K562 (cell line): ENCODE data around the gene VENTX. TPM values are rescaled to one million over a fixed set of nuclear protein-coding genes. Genes with fewer than 3 reads are reported as not detected.
"Not testable (repeated sequence)": the region's sequence is repeated elsewhere in the genome, so short reads cannot be mapped to it uniquely, and the experiment has no call there.

Experiments
- ATAC-seq: fragments of 200-7000 bp; cut with Tn5 transposase; 3 replicates; pipeline ENCODE4 v1.9.1; 2020; ENCODE audit warnings: moderate library complexity
- BruUV-seq: library from RNA; stranded (reverse); fragments of 400-500 nt; replicated peaks from 2 replicates; lab custom pipeline; 2021; lab: Mats Ljungman, UMichigan
- CTCF ChIA-PET: fragments of 300-600 bp; formaldehyde crosslinking; extraction: SDS; loops from one replicate; lab custom pipeline; 2021; ENCODE audit warnings: low intra/inter-chr PET ratio; lab: Yijun Ruan, JAX
- POLR2A ChIA-PET: fragments of 300-600, 350-650 bp; sonication (Branson Sonifier 250); formaldehyde crosslinking; extraction: SDS; loops from one replicate; lab custom pipeline; 2021; ENCODE audit warnings: antibody characterized with exemption, inconsistent platforms; lab: Yijun Ruan, JAX
- DNase-seq, 4 experiments: peaks; one replicate each; pipeline versions ENCODE4 v3.0.0 to v3.0.0-alpha.2; 2011 to 2018; ENCODE audit warnings: low spot score in 3 of 4, mixed read lengths in 3 of 4; ENCODE audit errors: extremely low read depth in 1 of 4
- FAIRE-seq: peaks from 2 replicates; lab custom pipeline; 2011; peaks lifted over from hg19 to GRCh38; lab: Jason Lieb, UNC
- H2AFZ ChIP-seq: 2 replicates; pipeline ENCODE4 v1.6.0; 2011; ENCODE audit warnings: low read depth, low read length, control low read depth, inconsistent platforms
- H3K27ac ChIP-seq: fragments of 200-600 bp; 3 replicates; pipeline ENCODE4 v1.8.0; 2011; ENCODE audit warnings: low read depth, mild to moderate bottlenecking, control low read depth, inconsistent platforms, low read length, moderate library complexity, mixed read lengths; ENCODE audit errors: extremely low read depth
- H3K27me3 ChIP-seq, 2 experiments: fragments of 300-600 bp in 1 of 2; 2 replicates in 1 of 2; 3 replicates in 1 of 2; pipeline versions ENCODE4 v1.6.0 to v1.8.0; 2011; ENCODE audit warnings: inconsistent platforms in 2 of 2, low read length in 2 of 2, mild to moderate bottlenecking in 1 of 2, mixed read lengths in 1 of 2, moderate library complexity in 1 of 2; ENCODE audit not compliant: control insufficient read depth in 2 of 2, insufficient read depth in 2 of 2
- H3K36me3 ChIP-seq: fragments of 300-600 bp; 3 replicates; pipeline ENCODE4 v1.8.0; 2011; ENCODE audit warnings: mild to moderate bottlenecking, low read length, inconsistent platforms; ENCODE audit not compliant: control insufficient read depth, insufficient read depth
- H3K4me1 ChIP-seq, 2 experiments: fragments of 200-600 bp in 1 of 2; replicated peaks in 1 of 2; 2 replicates in 1 of 2; 3 replicates in 1 of 2; pipeline versions ENCODE4 v1.5.1 to v1.8.0; 2011; ENCODE audit warnings: inconsistent platforms in 2 of 2, low read length in 2 of 2, mild to moderate bottlenecking in 1 of 2, mixed read lengths in 1 of 2, moderate library complexity in 1 of 2; ENCODE audit not compliant: control insufficient read depth in 2 of 2, insufficient read depth in 2 of 2
- H3K4me2 ChIP-seq: 2 replicates; pipeline ENCODE4 v1.6.1; 2011; ENCODE audit warnings: low read length, control low read depth, inconsistent platforms, mixed read lengths; ENCODE audit not compliant: insufficient read depth
- H3K4me3 ChIP-seq: fragments of 200-600 bp; sonication (generic), shearing (Covaris generic); 2 replicates; pipeline ENCODE4 v1.5.1; 2016; ENCODE audit warnings: control low read depth, inconsistent platforms
- H3K79me2 ChIP-seq: fragments of 200-600 bp; 3 replicates; pipeline ENCODE4 v1.8.0; 2011; ENCODE audit warnings: low read length, inconsistent platforms; ENCODE audit not compliant: control insufficient read depth, insufficient read depth
- H3K9ac ChIP-seq, 2 experiments: 2 replicates each; pipeline versions ENCODE4 v1.6.0 to v1.6.1; 2011; ENCODE audit warnings: low read depth in 2 of 2, low read length in 2 of 2, control low read depth in 1 of 2, inconsistent platforms in 1 of 2, mild to moderate bottlenecking in 1 of 2, mixed read lengths in 1 of 2; ENCODE audit not compliant: insufficient read depth in 1 of 2
- H3K9me1 ChIP-seq: one replicate; pipeline ENCODE4 v1.6.0; 2011; ENCODE audit warnings: inconsistent platforms, mild to moderate bottlenecking, low read length, moderate library complexity; ENCODE audit not compliant: control insufficient read depth, insufficient read depth
- H3K9me3 ChIP-seq: replicated peaks from 2 replicates; pipeline ENCODE4 v1.5.1; 2011; ENCODE audit warnings: low read depth, low read length, inconsistent platforms; ENCODE audit not compliant: control insufficient read depth, insufficient read depth
- H4K20me1 ChIP-seq: replicated peaks from 2 replicates; pipeline ENCODE4 v1.6.1; 2011; ENCODE audit warnings: low read length, inconsistent platforms, mixed read lengths; ENCODE audit not compliant: control insufficient read depth, insufficient read depth
- CEBPB ChIP-seq: fragments of 450-650 bp; IDR thresholded peaks from 2 replicates; pipeline ENCODE4 v1.6.1; 2016; ENCODE audit warnings: missing genetic modification characterization, missing compliant biosample characterization
- E2F3 ChIP-seq: fragments of 250-450 bp; sonication (Bioruptor Pico); IDR thresholded peaks from 2 replicates; pipeline ENCODE4 v1.4.0; 2020; ENCODE audit warnings: mild to moderate bottlenecking
- FIP1L1 ChIP-seq: fragments of 200-400 bp; formaldehyde crosslinking; IDR thresholded peaks from 2 replicates; pipeline ENCODE4 v1.6.1; 2018; ENCODE audit warnings: mild to moderate bottlenecking, low read depth, low read length; ENCODE audit not compliant: poor library complexity, severe bottlenecking
- KLF6 ChIP-seq: fragments of 250-450 bp; sonication (Bioruptor Pico); IDR thresholded peaks from 2 replicates; pipeline ENCODE4 v1.4.0; 2020; ENCODE audit warnings: mild to moderate bottlenecking, moderate library complexity, borderline replicate concordance
- PHF21A ChIP-seq: fragments of 450-650 bp; IDR thresholded peaks from 2 replicates; pipeline ENCODE4 v1.6.1; 2017; ENCODE audit warnings: low read depth, borderline replicate concordance
- POU5F1 ChIP-seq: fragments of 150-350 bp; IDR thresholded peaks from 2 replicates; pipeline ENCODE4 v1.6.1; 2014; ENCODE audit warnings: borderline replicate concordance, low read length, low read depth, mild to moderate bottlenecking; ENCODE audit not compliant: partially characterized antibody
- THRAP3 ChIP-seq: fragments of 450-650 bp; IDR thresholded peaks from 2 replicates; pipeline ENCODE4 v1.6.1; 2016; ENCODE audit warnings: mild to moderate bottlenecking, inconsistent platforms, borderline replicate concordance
- ZNF766 ChIP-seq: fragments of 200-800 bp; sonication (Bioruptor generic); conservative IDR thresholded peaks from 2 replicates; pipeline ENCODE4 v1.6.1; 2016; ENCODE audit warnings: missing genetic modification characterization, missing compliant biosample characterization
- WGBS: fragments of 100-300 bp; shearing (Covaris generic); methylation state at CpG from one replicate; pipeline ENCODE4 v1.1.6; 2016; ENCODE audit warnings: low coverage, mixed read lengths; ENCODE audit not compliant: insufficient coverage; ENCODE audit errors: missing lambda C conversion rate; 5-methylcytosine and 5-hydroxymethylcytosine counted together
- in situ Hi-C: fragments of 300-500 bp; cut with MboI; formaldehyde crosslinking; loops from 4 replicates; pipeline ENCODE4 v1.15.0; 2018; ENCODE audit warnings: inconsistent platforms, mixed read lengths
- intact Hi-C: fragments of 100-400 bp; cut with micrococcal nuclease; formaldehyde crosslinking; loops from 2 replicates; pipeline ENCODE4 v1.14.2; 2022
- polyA plus RNA-seq, 8 experiments: library from polyadenylated mRNA; depleted of rRNA in 4 of 8; stranded (reverse) in 5 of 8; unstranded in 3 of 8; fragments of >200 nt; fragmentation: Nextera tagmentation in 2 of 8; fragmentation: Illumina TruSeq in 1 of 8; extraction: Ambion mirVana in 2 of 8; extraction: Trizol in 1 of 8; gene quantifications; 2 replicates each; pipeline versions ENCODE4 v1.2.1 to v1.2.3, GENCODE V29; 2011 to 2014; ENCODE audit warnings: inconsistent platforms in 1 of 8, missing spikeins in 1 of 8
- total RNA-seq, 7 experiments: library from RNA; depleted of rRNA in 6 of 7; stranded (reverse); fragments of >200 nt in 6 of 7; fragmentation: Illumina TruSeq in 2 of 7; extraction: Trizol in 2 of 7; gene quantifications; 2 replicates each; pipeline versions ENCODE4 v1.2.1 to v1.2.3, GENCODE V29; 2011 to 2021; ENCODE audit warnings: low replicate concordance in 1 of 7
- TF ChIP-seq, protein P1 (sequence below): fragments of 250-450 bp; sonication (Bioruptor Pico); IDR thresholded peaks from 2 replicates; pipeline ENCODE4 v1.9.0; 2021; ENCODE audit warnings: mild to moderate bottlenecking

VENTX gene
- total and polyA plus RNA-seq, 9 of the 15 experiments (the other 6 are each of a cell fraction or from before 2014, with no cell fraction given), result 0.07 to 0.70 (median 0.20) TPM; not detected in 1

DNA sequence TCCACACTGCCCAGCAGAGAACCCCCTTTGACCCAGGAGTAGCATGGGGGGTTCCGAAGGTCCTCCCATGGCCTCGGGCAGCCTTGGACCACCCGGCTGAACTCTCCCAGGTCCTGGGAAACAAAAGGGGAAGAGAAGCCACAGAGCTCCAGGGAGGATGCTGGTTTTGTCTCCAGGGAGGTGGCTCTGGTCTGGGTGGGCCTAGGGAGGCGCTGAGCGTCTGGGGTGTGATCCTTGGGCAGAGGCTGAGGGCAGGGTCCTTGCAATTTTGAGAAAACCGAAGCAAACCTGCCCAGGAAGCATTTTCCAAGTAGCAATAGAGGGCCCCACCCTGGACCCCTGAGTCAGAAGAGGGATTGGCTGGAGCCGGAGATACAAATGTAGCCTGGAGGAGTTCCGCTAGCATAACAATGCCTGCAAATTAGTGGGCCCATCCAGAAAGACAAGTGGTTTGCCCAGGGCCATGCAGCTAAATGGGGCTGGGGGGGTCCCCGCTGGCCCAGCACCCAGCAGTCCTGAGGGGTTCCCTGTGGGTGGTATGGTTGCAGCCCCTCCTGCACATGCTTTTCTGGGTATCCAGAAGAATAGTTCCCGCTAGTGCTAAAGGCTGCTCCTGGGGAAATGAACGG lies 5.6 kb upstream of the VENTX start:
- Histone ChIP-seq H3K9ac (no peak overlapping the region), H3K4me2 (no peak overlapping the region), H3K27ac (no peak overlapping the region), H3K27me3 (no peaks in the 10 kb centered on the region), H3K4me1 (peaks cover 0 to 34% of the 10 kb centered on the region in 2 experiments; a peak in 2 of 5 replicates), H3K4me3 (no peak overlapping the region), H3K36me3 (no peaks in the 10 kb centered on the region), H2AFZ (no peak overlapping the region), H3K9me3 (no peaks in the 10 kb centered on the region), H3K79me2 (no peaks in the 10 kb centered on the region), H4K20me1 (no peaks in the 10 kb centered on the region), H3K9me1 (no peaks in the 10 kb centered on the region)
- no peak for FAIRE-seq
- intact Hi-C loops (no loop called here), in situ Hi-C loops (no loop called here)
- ATAC-seq, result no peak
- WGBS, result 60% methylated on average over 9 of the region's 11 CpGs
- no TSS peak for BruUV-seq
- ChIA-PET CTCF (no interaction called here), POLR2A (no interaction called here)
- TF ChIP-seq THRAP3 (no peak), PHF21A (no peak), ZNF766 (CRISPR knock-in tag) (no peak), CEBPB (tag) (no peak), FIP1L1 (no peak), KLF6 (CRISPR knock-in tag) (no peak), E2F3 (CRISPR knock-in tag) (no peak), POU5F1 (no peak)
- TF ChIP-seq, protein P1, sequence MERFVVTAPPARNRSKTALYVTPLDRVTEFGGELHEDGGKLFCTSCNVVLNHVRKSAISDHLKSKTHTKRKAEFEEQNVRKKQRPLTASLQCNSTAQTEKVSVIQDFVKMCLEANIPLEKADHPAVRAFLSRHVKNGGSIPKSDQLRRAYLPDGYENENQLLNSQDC (CRISPR knock-in tag), result no peak
- no peak for DNase-seq

DNA sequence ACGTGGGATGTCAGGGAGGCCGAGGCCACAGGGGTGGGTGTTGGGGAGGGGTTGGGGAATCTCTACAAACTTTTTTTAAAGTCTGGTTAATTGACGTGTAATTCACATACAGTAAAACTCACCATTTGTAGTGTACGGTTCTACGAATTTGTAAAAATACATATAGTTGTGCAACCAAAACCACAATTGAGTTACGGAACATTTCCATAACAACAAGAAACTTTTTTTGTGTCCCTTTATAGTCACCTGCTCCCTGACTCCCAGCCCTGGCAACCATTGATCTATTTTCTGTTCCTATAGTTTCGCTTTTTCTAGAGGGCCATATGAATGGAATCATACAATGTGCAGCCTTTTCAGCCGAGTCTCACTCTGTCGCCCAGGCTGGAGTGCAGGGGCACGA lies 2.9 kb upstream of the VENTX start:
- H3K27ac ChIP-seq, H3K27me3 ChIP-seq, H3K4me2 ChIP-seq, intact Hi-C loops, H3K9me1 ChIP-seq, H3K4me3 ChIP-seq, H3K36me3 ChIP-seq, H3K79me2 ChIP-seq, POLR2A ChIA-PET, in situ Hi-C loops, DNase-seq, FAIRE-seq, ATAC-seq, BruUV-seq, H4K20me1 ChIP-seq, CTCF ChIA-PET, H2AFZ ChIP-seq, H3K9me3 ChIP-seq: not testable (repeated sequence)
- peaks cover 0 to 45% of the 10 kb centered on the region in 2 experiments; a peak in 2 of 5 replicates for H3K4me1 ChIP-seq
- H3K9ac ChIP-seq, result peak overlapping the region in 1 of 2 experiments; percentile 34; a peak in 2 of 4 replicates
- WGBS, result 100% methylated on average over 3 of the region's 10 CpGs
